Thyroid gland (tissue), 4 donors: ENCODE measurements around the gene KCNMB2. TPM values are rescaled to one million over a fixed set of nuclear protein-coding genes. Genes with fewer than 3 reads are reported as not detected.

Experiments
- DNase-seq, 2 donors: peaks; one replicate each; pipeline ENCODE4 v3.0.0-alpha.2; 2019
- H3K27ac ChIP-seq, 3 donors: fragments of 200-600 bp; sonication (generic); 1 replicate in 2 of 3; 2 replicates in 1 of 3; pipeline ENCODE4 v1.5.1; 2016 to 2019; ENCODE audit warnings: mild to moderate bottlenecking in 1 of 3, moderate library complexity in 1 of 3
- H3K27me3 ChIP-seq: fragments of 200-600 bp; sonication (generic); one replicate; pipeline ENCODE4 v1.5.1; 2019
- H3K36me3 ChIP-seq, 2 donors: fragments of 200-600 bp; sonication (generic); one replicate each; pipeline ENCODE4 v1.5.1; 2016 to 2019
- H3K4me1 ChIP-seq, 2 donors: fragments of 200-600 bp; sonication (generic); one replicate each; pipeline ENCODE4 v1.5.1; 2017 to 2019
- H3K4me3 ChIP-seq, 3 donors: fragments of 200-600 bp; sonication (generic); replicated peaks in 1 of 3; 1 replicate in 2 of 3; 2 replicates in 1 of 3; pipeline ENCODE4 v1.5.1; 2016; ENCODE audit warnings: mild to moderate bottlenecking in 1 of 3
- H3K9me3 ChIP-seq: fragments of 200-600 bp; sonication (generic); one replicate; pipeline ENCODE4 v1.5.1; 2017
- POLR2A ChIP-seq, 2 donors: fragments of 450-650 bp; IDR thresholded peaks; one replicate each; pipeline ENCODE4 v1.6.1; 2017; ENCODE audit warnings: antibody characterized with exemption in 2 of 2, mild to moderate bottlenecking in 2 of 2, moderate library complexity in 1 of 2
- WGBS, 2 donors: methylation state at CpG; one replicate each; pipeline ENCODE4 v1.1.5; 2017; 5-methylcytosine and 5-hydroxymethylcytosine counted together
- intact Hi-C: fragments of 100-400 bp; cut with DNase I; formaldehyde crosslinking; loops from one replicate; pipeline ENCODE4 v1.15.1; 2023
- total RNA-seq, 4 donors: library from RNA; depleted of rRNA; stranded (reverse); fragments of >200 nt; gene quantifications; one replicate each; pipeline ENCODE4 v1.2.3, GENCODE V29; 2016
- TF ChIP-seq, protein P1 (sequence below), 6 experiments: fragments of 200-600 bp in 3 of 6; fragments of 450-650 bp in 3 of 6; sonication (generic) in 3 of 6; IDR thresholded peaks; one replicate each; pipeline ENCODE4 v1.5.1; 2016 to 2019; ENCODE audit warnings: antibody characterized with exemption in 6 of 6, mild to moderate bottlenecking in 2 of 6, inconsistent platforms in 1 of 6, moderate library complexity in 1 of 6

The KCNMB2 gene
- total RNA-seq, 4 donors from 2014 or later = 0.56 to 0.92 (median 0.81) TPM; not detected in 1

- Histone ChIP-seq H3K27me3 (no peaks in the 10 kb centered on the region), H3K36me3 (no peaks in the 10 kb centered on the region), H3K4me3 (no peak overlapping the region), H3K4me1 (peaks cover 6 to 12% of the 10 kb centered on the region in 2 donors), H3K27ac (no peak overlapping the region), H3K9me3 (no peaks in the 10 kb centered on the region)
- intact Hi-C loops = no loop called here
- no peak for TF ChIP-seq POLR2A (IDR thresholded peaks at IDR 0.05)
- TF ChIP-seq, protein P1, sequence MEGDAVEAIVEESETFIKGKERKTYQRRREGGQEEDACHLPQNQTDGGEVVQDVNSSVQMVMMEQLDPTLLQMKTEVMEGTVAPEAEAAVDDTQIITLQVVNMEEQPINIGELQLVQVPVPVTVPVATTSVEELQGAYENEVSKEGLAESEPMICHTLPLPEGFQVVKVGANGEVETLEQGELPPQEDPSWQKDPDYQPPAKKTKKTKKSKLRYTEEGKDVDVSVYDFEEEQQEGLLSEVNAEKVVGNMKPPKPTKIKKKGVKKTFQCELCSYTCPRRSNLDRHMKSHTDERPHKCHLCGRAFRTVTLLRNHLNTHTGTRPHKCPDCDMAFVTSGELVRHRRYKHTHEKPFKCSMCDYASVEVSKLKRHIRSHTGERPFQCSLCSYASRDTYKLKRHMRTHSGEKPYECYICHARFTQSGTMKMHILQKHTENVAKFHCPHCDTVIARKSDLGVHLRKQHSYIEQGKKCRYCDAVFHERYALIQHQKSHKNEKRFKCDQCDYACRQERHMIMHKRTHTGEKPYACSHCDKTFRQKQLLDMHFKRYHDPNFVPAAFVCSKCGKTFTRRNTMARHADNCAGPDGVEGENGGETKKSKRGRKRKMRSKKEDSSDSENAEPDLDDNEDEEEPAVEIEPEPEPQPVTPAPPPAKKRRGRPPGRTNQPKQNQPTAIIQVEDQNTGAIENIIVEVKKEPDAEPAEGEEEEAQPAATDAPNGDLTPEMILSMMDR (IDR thresholded peaks at IDR 0.05) = no peak
- 26 to 53% methylated on average over 1 of the region's 1 CpG for WGBS, 2 donors
- peak; percentile 50 to 57 for DNase-seq
Observed at GRCh38 chr3:178833695-178834094, 297.5 kb downstream of the KCNMB2 start.

DNA sequence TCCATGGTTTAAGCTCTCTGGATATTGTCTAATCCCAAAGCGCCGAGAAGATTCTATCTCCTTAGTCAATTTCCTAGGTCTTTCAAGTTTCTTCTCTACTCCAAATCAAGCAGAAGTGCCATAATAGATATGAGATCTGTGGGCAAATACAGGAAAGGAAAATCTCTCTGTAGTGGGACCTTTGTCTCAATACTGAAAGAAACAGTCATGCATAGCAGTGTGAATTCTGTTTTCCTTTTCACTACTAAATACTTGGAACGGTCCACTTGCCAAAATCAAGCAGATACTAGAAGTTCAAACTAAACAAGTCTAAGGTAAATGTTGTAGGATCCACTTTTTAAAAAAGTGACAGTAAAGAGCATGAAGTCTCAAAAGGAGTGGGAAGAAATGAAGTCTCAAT is 298.8 kb downstream of the KCNMB2 start:
- Histone ChIP-seq H3K27ac (no peak overlapping the region), H3K36me3 (no peaks in the 10 kb centered on the region), H3K27me3 (no peaks in the 10 kb centered on the region), H3K4me3 (no peak overlapping the region), H3K9me3 (no peaks in the 10 kb centered on the region), H3K4me1 (peaks cover 6 to 12% of the 10 kb centered on the region in 2 donors)
- TF ChIP-seq, protein P1 (IDR thresholded peaks at IDR 0.05) = no peak
- no peak for DNase-seq
- WGBS, 2 donors = 33 to 44% methylated on average over 3 of the region's 3 CpGs
- intact Hi-C loops = no loop called here

GRCh38 chr3:178837512-178837911 is 301.3 kb downstream of the KCNMB2 start:
- intact Hi-C loops = no loop called here

GRCh38 chr3:178840586-178840985 is 304.4 kb downstream of the KCNMB2 start:
- no peak for DNase-seq
- intact Hi-C loops = no loop called here

More at GRCh38 chr3:178837512-178837911, 301.3 kb downstream of the KCNMB2 start:
- no peak for DNase-seq
- H3K4me3 ChIP-seq = no peak overlapping the region
- no peak overlapping the region for H3K27ac ChIP-seq
- no peaks in the 10 kb centered on the region for H3K9me3 ChIP-seq
- H3K27me3 ChIP-seq = no peaks in the 10 kb centered on the region
- peaks cover 6 to 12% of the 10 kb centered on the region in 2 donors for H3K4me1 ChIP-seq
- TF ChIP-seq, protein P1 (IDR thresholded peaks at IDR 0.05) = no peak
- no peak for TF ChIP-seq POLR2A (IDR thresholded peaks at IDR 0.05)
- no peaks in the 10 kb centered on the region for H3K36me3 ChIP-seq

GRCh38 chr3:178841011-178841410 is 304.8 kb downstream of the KCNMB2 start:
- H3K9me3 ChIP-seq = no peaks in the 10 kb centered on the region
- H3K4me3 ChIP-seq = no peak overlapping the region
- H3K27me3 ChIP-seq = no peaks in the 10 kb centered on the region
- H3K4me1 ChIP-seq = no peaks in the 10 kb centered on the region
- no peak for DNase-seq
- intact Hi-C loops = no loop called here
- H3K27ac ChIP-seq = no peak overlapping the region
- no peaks in the 10 kb centered on the region for H3K36me3 ChIP-seq
- TF ChIP-seq POLR2A (IDR thresholded peaks at IDR 0.05) = no peak
- TF ChIP-seq, protein P1 (IDR thresholded peaks at IDR 0.05) = no peak

More at GRCh38 chr3:178840586-178840985, 304.4 kb downstream of the KCNMB2 start:
- Histone ChIP-seq H3K27me3 (no peaks in the 10 kb centered on the region), H3K36me3 (no peaks in the 10 kb centered on the region), H3K27ac (no peak overlapping the region), H3K4me1 (peaks cover 0 to under 1% of the 10 kb centered on the region in 2 donors), H3K4me3 (no peak overlapping the region), H3K9me3 (no peaks in the 10 kb centered on the region)
- TF ChIP-seq POLR2A (IDR thresholded peaks at IDR 0.05) = no peak
- TF ChIP-seq, protein P1 (IDR thresholded peaks at IDR 0.05) = no peak
